Liver (tissue), 9 donors: Measurements from ENCODE around the gene PLEKHA6. TPM values are rescaled to one million over a fixed set of nuclear protein-coding genes. Genes with fewer than 3 reads are reported as not detected.
A peak's percentile ranks its signal among the peaks of the same experiment; 100 is the strongest.

Experiments used
- DNase-seq: peaks from one replicate; pipeline ENCODE4 v3.0.0-alpha.2; 2017; ENCODE audit warnings: low spot score
- H3K27ac ChIP-seq, 2 donors: one replicate each; pipeline ENCODE4 v1.7.0; 2013; ENCODE audit warnings: inconsistent platforms in 2 of 2, low read length in 2 of 2, control low read depth in 1 of 2, low read depth in 1 of 2, mild to moderate bottlenecking in 1 of 2
- H3K27me3 ChIP-seq, 4 donors: one replicate each; pipeline versions ENCODE4 v1.6.1 to v1.7.0; 2013; ENCODE audit warnings: low read length in 3 of 4, inconsistent platforms in 1 of 4, mild to moderate bottlenecking in 1 of 4, moderate library complexity in 1 of 4; ENCODE audit not compliant: control insufficient read depth in 4 of 4, insufficient read depth in 4 of 4
- H3K36me3 ChIP-seq, 4 donors: one replicate each; pipeline versions ENCODE4 v1.6.1 to v1.7.0; 2013; ENCODE audit warnings: low read length in 3 of 4, mild to moderate bottlenecking in 3 of 4, low read depth in 1 of 4, moderate library complexity in 1 of 4; ENCODE audit not compliant: control insufficient read depth in 4 of 4, insufficient read depth in 3 of 4
- H3K4me1 ChIP-seq, 4 donors: one replicate each; pipeline versions ENCODE4 v1.6.1 to v1.7.0; 2013; ENCODE audit warnings: low read length in 3 of 4, mild to moderate bottlenecking in 3 of 4, moderate library complexity in 1 of 4; ENCODE audit not compliant: control insufficient read depth in 4 of 4, insufficient read depth in 4 of 4
- H3K4me3 ChIP-seq, 3 donors: one replicate each; pipeline versions ENCODE4 v1.6.1 to v1.7.0; 2013; ENCODE audit warnings: low read length in 3 of 3, control low read depth in 1 of 3, low read depth in 1 of 3, mild to moderate bottlenecking in 1 of 3
- H3K9ac ChIP-seq, 2 donors: one replicate each; pipeline ENCODE4 v1.7.0; 2013; ENCODE audit warnings: low read length in 2 of 2, mild to moderate bottlenecking in 2 of 2, moderate library complexity in 2 of 2, control low read depth in 1 of 2, low read depth in 1 of 2
- H3K9me3 ChIP-seq, 4 donors: one replicate each; pipeline versions ENCODE4 v1.6.1 to v1.7.0; 2013; ENCODE audit warnings: low read length in 3 of 4; ENCODE audit not compliant: control insufficient read depth in 4 of 4
- CTCF ChIP-seq: fragments of 150-350 bp; IDR thresholded peaks from 2 replicates; pipeline ENCODE4 v1.5.1; 2017; ENCODE audit warnings: improper control_type of control experiment, low read depth, low read length; ENCODE audit not compliant: missing input control
- EGR1 ChIP-seq, 2 donors: IDR thresholded peaks; 2 replicates each; pipeline ENCODE4 v1.6.1; 2016 to 2018; ENCODE audit warnings: antibody characterized with exemption in 2 of 2, low read depth in 2 of 2
- FOXA1 ChIP-seq: IDR thresholded peaks from 2 replicates; pipeline ENCODE4 v1.6.1; 2016; ENCODE audit warnings: antibody characterized with exemption
- FOXA2 ChIP-seq: IDR thresholded peaks from 2 replicates; pipeline ENCODE4 v1.6.1; 2016; ENCODE audit warnings: antibody characterized with exemption
- GABPA ChIP-seq, 2 donors: IDR thresholded peaks in 1 of 2; conservative IDR thresholded peaks in 1 of 2; 2 replicates each; pipeline ENCODE4 v1.6.1; 2016; ENCODE audit warnings: antibody characterized with exemption in 2 of 2, mild to moderate bottlenecking in 1 of 2, moderate library complexity in 1 of 2
- HNF4A ChIP-seq, 2 donors: conservative IDR thresholded peaks; 2 replicates each; pipeline ENCODE4 v1.6.1; 2016; ENCODE audit warnings: antibody characterized with exemption in 2 of 2, mild to moderate bottlenecking in 2 of 2
- HNF4G ChIP-seq: IDR thresholded peaks from 2 replicates; pipeline ENCODE4 v1.6.1; 2016; ENCODE audit warnings: antibody characterized with exemption
- JUND ChIP-seq, 2 donors: IDR thresholded peaks; 2 replicates each; pipeline ENCODE4 v1.6.1; 2016; ENCODE audit warnings: antibody characterized with exemption in 2 of 2
- NR2F2 ChIP-seq: IDR thresholded peaks from 2 replicates; pipeline ENCODE4 v1.6.1; 2016; ENCODE audit warnings: antibody characterized with exemption
- RAD21 ChIP-seq, 2 donors: IDR thresholded peaks; 2 replicates each; pipeline ENCODE4 v1.6.1; 2016; ENCODE audit warnings: antibody characterized with exemption in 2 of 2, mild to moderate bottlenecking in 2 of 2
- REST ChIP-seq: IDR thresholded peaks from 2 replicates; pipeline ENCODE4 v1.6.1; 2016; ENCODE audit warnings: antibody characterized with exemption, mild to moderate bottlenecking
- RXRA ChIP-seq, 2 donors: IDR thresholded peaks; 2 replicates each; pipeline ENCODE4 v1.6.1; 2017 to 2018; ENCODE audit warnings: antibody characterized with exemption in 2 of 2, mild to moderate bottlenecking in 1 of 2
- SP1 ChIP-seq: IDR thresholded peaks from 2 replicates; pipeline ENCODE4 v1.6.1; 2018; ENCODE audit warnings: antibody characterized with exemption, mild to moderate bottlenecking
- TAF1 ChIP-seq: conservative IDR thresholded peaks from 2 replicates; pipeline ENCODE4 v1.6.1; 2016; ENCODE audit warnings: antibody characterized with exemption, mild to moderate bottlenecking
- WGBS: extraction: QIAGEN DNeasy Blood & Tissue Kit; methylation state at CpG from one replicate; pipeline ENCODE4 v1.1.7; 2013; 5-methylcytosine and 5-hydroxymethylcytosine counted together
- polyA plus RNA-seq, 2 donors: library from polyadenylated mRNA; stranded (reverse) in 1 of 2; unstranded in 1 of 2; fragments of 200-250 nt in 1 of 2; fragments of >200 nt in 1 of 2; fragmentation: Nextera tagmentation in 1 of 2; extraction: Ambion mirVana in 1 of 2; gene quantifications; one replicate each; pipeline versions ENCODE4 v1.2.1 to v1.2.3, GENCODE V29; 2013 to 2015
- total RNA-seq, 2 donors: library from RNA; depleted of rRNA; stranded (reverse); fragments of >200 nt; gene quantifications; one replicate each; pipeline ENCODE4 v1.2.3, GENCODE V29; 2014
- donor health status: healthy.
- donor health status: healthy.
- donor health status: healthy.
- donor health status: healthy.
- donor health status: healthy.

PLEKHA6 gene
- total and polyA plus RNA-seq, 4 donors, result 5.3 to 12.8 (median 7.6) TPM

GRCh38 chr1:204342310-204342709 lies 17.4 kb downstream of the PLEKHA6 start:
- Histone ChIP-seq H3K36me3 (no peaks in the 10 kb centered on the region), H3K9ac (no peak overlapping the region), H3K27me3 (no peaks in the 10 kb centered on the region), H3K27ac (no peak overlapping the region), H3K4me3 (no peak overlapping the region), H3K4me1 (peaks cover 3 to 7% (median 5%) of the 10 kb centered on the region in 4 donors), H3K9me3 (no peaks in the 10 kb centered on the region)
- TF ChIP-seq JUND (IDR thresholded peaks at IDR 0.05), result no peak
- no peak for DNase-seq
- WGBS, result 98% methylated on average over 2 of the region's 2 CpGs

GRCh38 chr1:204341380-204341779 lies 18.3 kb downstream of the PLEKHA6 start:
- no peaks in the 10 kb centered on the region for H3K9me3 ChIP-seq
- H3K4me1 ChIP-seq, result peaks cover 3 to 7% (median 5%) of the 10 kb centered on the region in 4 donors
- H3K27ac ChIP-seq, result no peak overlapping the region
- H3K4me3 ChIP-seq, result no peak overlapping the region
- no peaks in the 10 kb centered on the region for H3K27me3 ChIP-seq
- TF ChIP-seq CTCF, result no peak
- no peak for TF ChIP-seq JUND (IDR thresholded peaks at IDR 0.05)
- peak; percentile 37 to 56 for TF ChIP-seq HNF4A (conservative IDR thresholded peaks at IDR 0.05)
- TF ChIP-seq RXRA (IDR thresholded peaks at IDR 0.05), result peak; percentile 57 to 68
- TF ChIP-seq GABPA (IDR thresholded peaks at IDR 0.05 in 1 of 2, conservative IDR thresholded peaks at IDR 0.05 in 1 of 2), result no peak
- no peak for TF ChIP-seq HNF4G
- TF ChIP-seq FOXA2, result peak; percentile 43
- no peak for TF ChIP-seq REST
- no peak for TF ChIP-seq EGR1 (IDR thresholded peaks at IDR 0.05; ENCODE audit: low read depth in 2 of 2)
- no peak for TF ChIP-seq NR2F2
- peak in 1 of 2 donors; percentile 59 for TF ChIP-seq RAD21 (IDR thresholded peaks at IDR 0.05)
- no peak for TF ChIP-seq TAF1
- no peaks in the 10 kb centered on the region for H3K36me3 ChIP-seq
- H3K9ac ChIP-seq, result no peak overlapping the region
- DNase-seq, result no peak

- Histone ChIP-seq H3K36me3 (no peaks in the 10 kb centered on the region), H3K27me3 (no peaks in the 10 kb centered on the region), H3K9ac (no peak overlapping the region), H3K9me3 (no peaks in the 10 kb centered on the region), H3K4me1 (peaks cover 3 to 7% (median 5%) of the 10 kb centered on the region in 4 donors), H3K4me3 (no peak overlapping the region), H3K27ac (no peak overlapping the region)
- no peak for DNase-seq
- no peak for TF ChIP-seq SP1
- TF ChIP-seq TAF1, result no peak
- no peak for TF ChIP-seq EGR1 (IDR thresholded peaks at IDR 0.05; ENCODE audit: low read depth in 2 of 2)
- no peak for TF ChIP-seq FOXA1
- no peak for TF ChIP-seq NR2F2
- 89% methylated on average over 12 of the region's 12 CpGs for WGBS
Measured at GRCh38 chr1:204340081-204340889, 19.4 kb downstream of the PLEKHA6 start.
